ENCODE results near the gene UBA3. TPM values are rescaled to one million over a fixed set of nuclear protein-coding genes. Genes with fewer than 3 reads are reported as not detected.

Gene UBA3
- 10 to 100 TPM; 36.1 to 69.4 TPM for total RNA-seq

DNA sequence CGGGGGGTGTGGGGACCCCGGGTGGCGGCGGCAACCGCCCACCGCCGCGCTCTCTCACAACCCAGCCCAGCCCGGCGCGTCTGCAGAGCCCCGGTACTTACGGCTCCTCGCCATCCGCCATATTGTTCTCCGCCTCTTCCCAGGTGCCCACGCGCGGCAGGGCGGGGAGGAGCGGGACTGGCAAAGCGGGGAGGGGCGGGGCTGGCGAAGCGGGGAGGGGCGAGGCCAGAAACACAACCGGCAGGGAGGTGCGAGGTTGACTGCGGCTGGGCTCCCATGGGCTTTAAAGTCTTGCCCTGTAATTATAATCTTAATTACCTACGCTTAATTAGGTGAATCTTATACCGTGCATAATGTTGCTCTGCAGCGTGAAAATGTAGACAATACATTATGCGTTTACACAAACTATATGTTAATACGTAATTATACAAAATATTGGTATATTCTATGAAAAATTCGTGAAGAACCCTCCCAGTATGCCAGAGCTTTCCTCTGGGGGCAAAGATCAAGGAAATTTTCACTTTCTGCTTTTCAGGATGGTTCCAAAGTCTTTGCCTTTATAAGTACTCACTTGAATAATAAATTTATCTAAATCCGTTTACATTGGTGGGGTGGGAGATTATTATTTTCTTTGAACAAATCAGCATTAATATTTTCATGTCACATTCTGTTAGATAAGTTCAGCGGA is at the start of gene UBA3:
TSS of gene UBA3 (minus strand) at position 133 of the 688 bp plus-strand sequence. CDS start at position 121, 12 bp downstream.
- H3K4me1 ChIP-seq (ENCODE audit: control insufficient read depth in 1 of 2, low read depth in 2 of 2) = peaks cover 29 to 51% of the 10 kb centered on the region in 2 donors
- ATAC-seq (ENCODE audit: insufficient number of reproducible peaks, low FRiP score, low read depth) = peak; percentile 61

DNA sequence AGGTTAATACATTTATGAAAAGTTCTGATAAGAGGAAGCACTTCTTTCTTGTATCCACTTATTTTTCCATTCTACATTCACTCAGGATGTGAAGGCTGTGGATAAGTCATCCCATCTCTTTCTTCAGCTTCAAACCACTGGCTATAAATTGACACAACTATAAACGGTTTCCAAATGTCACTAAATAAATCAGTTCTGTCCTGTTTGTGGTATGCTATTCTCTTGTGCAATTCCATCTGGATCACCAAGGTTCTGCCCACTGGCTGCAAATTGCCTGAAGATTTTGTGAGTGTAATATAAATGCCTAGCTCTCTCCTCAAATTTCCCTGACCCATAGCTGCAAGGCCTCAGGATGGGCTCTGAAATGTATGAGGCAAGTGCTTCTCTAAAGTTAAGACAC is 49.4 kb upstream of the UBA3 start:
- no peaks in the 10 kb centered on the region for H3K27me3 ChIP-seq (replicated peaks; ENCODE audit: insufficient read depth)
- no peak overlapping the region for H3K27ac ChIP-seq
- no peaks in the 10 kb centered on the region for H3K9me3 ChIP-seq
- no peak overlapping the region for H3K4me3 ChIP-seq
- DNase-seq (ENCODE audit: low spot score) (no peak), ATAC-seq (ENCODE audit: insufficient number of reproducible peaks, low FRiP score, low read depth) (no peak)
- H3K36me3 ChIP-seq = no peaks in the 10 kb centered on the region
- no peaks in the 10 kb centered on the region for H3K4me1 ChIP-seq (ENCODE audit: control insufficient read depth in 1 of 2, low read depth in 2 of 2)
- TF ChIP-seq, protein P1, sequence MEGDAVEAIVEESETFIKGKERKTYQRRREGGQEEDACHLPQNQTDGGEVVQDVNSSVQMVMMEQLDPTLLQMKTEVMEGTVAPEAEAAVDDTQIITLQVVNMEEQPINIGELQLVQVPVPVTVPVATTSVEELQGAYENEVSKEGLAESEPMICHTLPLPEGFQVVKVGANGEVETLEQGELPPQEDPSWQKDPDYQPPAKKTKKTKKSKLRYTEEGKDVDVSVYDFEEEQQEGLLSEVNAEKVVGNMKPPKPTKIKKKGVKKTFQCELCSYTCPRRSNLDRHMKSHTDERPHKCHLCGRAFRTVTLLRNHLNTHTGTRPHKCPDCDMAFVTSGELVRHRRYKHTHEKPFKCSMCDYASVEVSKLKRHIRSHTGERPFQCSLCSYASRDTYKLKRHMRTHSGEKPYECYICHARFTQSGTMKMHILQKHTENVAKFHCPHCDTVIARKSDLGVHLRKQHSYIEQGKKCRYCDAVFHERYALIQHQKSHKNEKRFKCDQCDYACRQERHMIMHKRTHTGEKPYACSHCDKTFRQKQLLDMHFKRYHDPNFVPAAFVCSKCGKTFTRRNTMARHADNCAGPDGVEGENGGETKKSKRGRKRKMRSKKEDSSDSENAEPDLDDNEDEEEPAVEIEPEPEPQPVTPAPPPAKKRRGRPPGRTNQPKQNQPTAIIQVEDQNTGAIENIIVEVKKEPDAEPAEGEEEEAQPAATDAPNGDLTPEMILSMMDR (IDR thresholded peaks at IDR 0.05) = no peak

More for the DNA sequence above, at the start of gene UBA3:
- Histone ChIP-seq H3K9me3 (no peaks in the 10 kb centered on the region), H3K36me3 (no peaks in the 10 kb centered on the region), H3K4me3 (peak within 1 kb of the TSS; percentile 88), H3K27me3 (replicated peaks; ENCODE audit: insufficient read depth) (no peaks in the 10 kb centered on the region), H3K27ac (peak within 1 kb of the TSS in 1 of 2 donors; percentile 46)
- DNase-seq (ENCODE audit: low spot score) = peak; percentile 70
- TF ChIP-seq, protein P1 (IDR thresholded peaks at IDR 0.05) = no peak

DNA sequence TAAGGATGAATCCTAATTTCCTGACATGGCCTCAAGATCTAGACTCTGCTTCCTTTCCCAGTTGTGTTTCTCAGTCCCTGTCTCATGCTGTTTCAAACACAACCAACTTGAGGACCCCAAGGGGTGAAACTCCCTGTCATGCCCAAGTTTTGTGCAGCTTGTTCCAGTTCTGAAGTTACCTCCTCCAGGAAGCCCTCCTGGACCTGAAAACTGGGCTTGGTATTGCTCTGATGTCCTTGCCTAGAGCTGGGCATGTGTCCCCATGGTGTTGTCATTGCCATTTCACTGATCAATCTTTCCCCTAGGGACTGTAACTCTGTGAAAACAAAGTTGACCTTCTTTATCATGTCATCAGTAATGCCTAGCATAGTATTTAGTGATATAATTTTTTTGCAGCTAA is 48.3 kb upstream of the UBA3 start:
- Histone ChIP-seq H3K4me3 (no peak overlapping the region), H3K9me3 (no peaks in the 10 kb centered on the region), H3K27ac (no peak overlapping the region), H3K36me3 (no peaks in the 10 kb centered on the region), H3K4me1 (ENCODE audit: control insufficient read depth in 1 of 2, low read depth in 2 of 2) (no peaks in the 10 kb centered on the region), H3K27me3 (replicated peaks; ENCODE audit: insufficient read depth) (no peaks in the 10 kb centered on the region)
- ATAC-seq (ENCODE audit: insufficient number of reproducible peaks, low FRiP score, low read depth) (no peak), DNase-seq (ENCODE audit: low spot score) (no peak)
- TF ChIP-seq, protein P1 (IDR thresholded peaks at IDR 0.05) = no peak

DNA sequence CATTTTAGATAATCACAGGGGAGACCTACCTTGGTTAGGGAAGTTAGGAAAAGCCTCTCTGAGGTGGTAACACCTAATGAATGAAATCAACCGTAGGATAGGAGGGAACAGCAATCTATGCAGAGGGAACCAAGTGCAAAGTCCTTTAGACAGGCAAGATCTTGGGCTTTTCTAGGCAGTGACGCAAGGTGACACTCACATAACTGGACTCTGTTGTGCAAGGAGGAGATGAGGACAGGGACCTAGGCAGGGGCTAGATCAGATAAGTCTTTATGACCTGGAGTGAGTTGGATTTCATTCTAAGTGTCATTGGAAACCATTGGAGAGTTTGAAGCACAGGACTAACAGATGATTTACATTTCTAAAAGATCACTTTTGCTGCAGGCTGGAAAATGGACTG is 46.8 kb upstream of the UBA3 start:
- DNase-seq (ENCODE audit: low spot score) = no peak
- Histone ChIP-seq H3K9me3 (no peaks in the 10 kb centered on the region), H3K36me3 (no peaks in the 10 kb centered on the region), H3K4me3 (no peak overlapping the region), H3K4me1 (ENCODE audit: control insufficient read depth in 1 of 2, low read depth in 2 of 2) (no peaks in the 10 kb centered on the region), H3K27me3 (replicated peaks; ENCODE audit: insufficient read depth) (no peaks in the 10 kb centered on the region), H3K27ac (no peak overlapping the region)
- TF ChIP-seq, protein P1 (IDR thresholded peaks at IDR 0.05) = no peak
- ATAC-seq (ENCODE audit: insufficient number of reproducible peaks, low FRiP score, low read depth) = no peak

DNA sequence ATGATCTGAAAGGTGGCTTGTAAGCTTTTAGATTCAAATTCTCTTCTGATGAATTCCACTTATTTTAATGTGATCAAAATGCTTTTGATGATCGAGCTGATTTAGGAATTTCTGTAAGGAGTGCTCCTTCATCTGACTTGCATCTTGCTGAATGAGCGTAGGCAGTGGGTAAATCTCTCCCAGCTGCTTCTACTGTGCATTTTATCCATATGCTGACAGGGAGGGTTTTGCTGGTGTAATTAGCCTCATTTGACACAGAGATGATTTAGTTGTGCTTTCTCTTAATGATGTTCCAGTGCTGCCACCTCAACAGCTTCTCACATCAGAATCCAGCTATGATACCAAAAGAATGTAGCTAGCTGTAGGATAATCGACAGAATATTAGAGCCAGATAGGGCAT is 46.1 kb upstream of the UBA3 start:
- Histone ChIP-seq H3K4me3 (no peak overlapping the region), H3K27ac (no peak overlapping the region), H3K4me1 (ENCODE audit: control insufficient read depth in 1 of 2, low read depth in 2 of 2) (no peaks in the 10 kb centered on the region), H3K36me3 (no peaks in the 10 kb centered on the region), H3K9me3 (no peaks in the 10 kb centered on the region), H3K27me3 (replicated peaks; ENCODE audit: insufficient read depth) (no peaks in the 10 kb centered on the region)
- ATAC-seq (ENCODE audit: insufficient number of reproducible peaks, low FRiP score, low read depth) = no peak
- DNase-seq (ENCODE audit: low spot score) = no peak
- TF ChIP-seq, protein P1 (IDR thresholded peaks at IDR 0.05) = no peak
